Kidney glomerular epithelial cell (primary cell): ENCODE results near the gene TRIM16.
"Not testable (repeated sequence)": the region's sequence is repeated elsewhere in the genome, so short reads cannot be mapped to it uniquely, and the experiment has no call there.

Source experiments
- DNase-seq: peaks from one replicate; lab custom pipeline; 2025; lab: John Stamatoyannopoulos, UW

TRIM16 gene

DNA sequence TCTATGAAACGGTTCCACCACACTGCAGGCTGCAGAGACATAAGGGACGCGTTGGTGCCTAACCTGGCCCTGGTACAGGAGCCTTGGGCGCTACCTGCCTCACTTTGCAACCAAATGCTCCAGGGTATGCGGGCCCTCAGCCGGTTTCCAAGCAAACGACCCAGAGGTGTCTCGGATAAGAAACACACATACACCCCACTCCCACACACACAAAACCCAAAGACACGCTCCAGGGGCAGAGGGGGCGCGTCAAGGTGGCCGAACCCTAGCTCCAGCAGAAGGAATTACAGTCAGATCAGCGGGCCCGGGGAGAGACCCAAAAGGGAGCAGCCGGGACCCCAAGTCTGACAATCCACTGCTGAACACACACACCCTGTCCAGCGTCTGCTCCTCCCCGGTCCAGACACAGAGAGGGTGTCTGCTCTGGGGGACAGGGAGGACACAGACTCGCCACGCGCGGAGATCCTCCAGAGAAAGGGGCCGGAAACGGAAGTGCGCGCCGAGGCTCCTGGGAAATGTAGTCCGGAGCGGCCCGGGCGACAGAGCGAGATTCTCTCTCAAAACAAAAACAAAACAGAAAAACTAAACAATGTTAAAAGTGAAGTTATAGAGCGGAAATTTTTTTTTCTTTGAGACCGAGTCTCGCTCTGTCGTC, at the start of gene TRIM16:
Gene TRIM16 (minus strand): TSS at position 488 of the 655 bp plus-strand sequence. CDS start 32,702 bp downstream, outside the sequence.
- DNase-seq = peak; percentile 24

DNA sequence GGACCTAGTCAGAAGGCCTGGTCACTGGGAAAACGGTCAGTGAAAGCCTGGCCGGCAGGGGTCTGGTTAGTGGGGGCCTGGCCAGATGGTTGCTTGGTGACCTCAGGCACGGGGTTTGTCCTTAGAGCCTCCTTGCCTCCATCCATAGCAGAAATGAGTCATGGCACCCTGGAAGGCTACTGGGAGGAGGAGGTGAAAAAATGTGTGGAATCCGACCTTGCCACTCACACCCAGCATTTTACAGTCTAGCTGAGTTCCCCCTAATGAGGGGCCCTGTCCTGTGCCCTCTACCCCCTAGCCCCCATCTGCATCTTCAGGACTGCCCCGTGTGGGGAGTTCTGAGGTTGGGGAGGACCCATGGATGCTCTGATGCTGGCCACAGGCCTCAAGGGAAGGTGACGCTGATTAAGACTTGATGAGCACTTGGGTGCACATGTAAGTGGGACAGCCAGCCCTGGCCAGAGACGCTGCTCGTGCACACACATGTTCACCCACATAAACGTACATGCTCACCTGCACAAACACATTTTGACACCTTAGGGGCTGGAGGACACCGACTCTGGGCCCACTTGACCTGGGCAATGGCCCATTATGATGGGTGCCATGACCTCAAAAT, 49.2 kb upstream of the TRIM16 start:
- DNase-seq = not testable (repeated sequence)

DNA sequence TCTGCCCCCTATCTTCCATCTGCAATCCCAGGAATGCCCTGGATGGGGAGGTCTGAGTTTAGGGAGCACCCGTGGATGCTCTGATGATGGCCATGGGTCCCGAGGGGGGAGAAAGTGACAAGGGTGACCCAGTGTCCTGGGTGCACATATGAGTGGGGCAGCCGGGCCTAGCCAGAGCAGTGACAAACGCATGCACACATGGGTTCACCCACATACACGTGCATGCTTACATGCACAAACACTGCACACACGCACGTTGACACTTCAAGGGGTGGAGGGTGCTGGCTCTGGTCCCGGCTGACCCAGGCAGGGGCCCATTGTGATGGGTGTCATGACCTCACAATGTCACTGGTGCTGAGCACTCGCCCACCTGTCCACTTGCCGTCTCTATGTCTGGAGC, 47.8 kb upstream of the TRIM16 start, which contains the start of gene TBC1D26:
Gene TBC1D26 (plus strand): TSS at position 384 of the 400 bp plus-strand sequence. CDS start 3,066 bp downstream, outside the sequence.
- not testable (repeated sequence) for DNase-seq

DNA sequence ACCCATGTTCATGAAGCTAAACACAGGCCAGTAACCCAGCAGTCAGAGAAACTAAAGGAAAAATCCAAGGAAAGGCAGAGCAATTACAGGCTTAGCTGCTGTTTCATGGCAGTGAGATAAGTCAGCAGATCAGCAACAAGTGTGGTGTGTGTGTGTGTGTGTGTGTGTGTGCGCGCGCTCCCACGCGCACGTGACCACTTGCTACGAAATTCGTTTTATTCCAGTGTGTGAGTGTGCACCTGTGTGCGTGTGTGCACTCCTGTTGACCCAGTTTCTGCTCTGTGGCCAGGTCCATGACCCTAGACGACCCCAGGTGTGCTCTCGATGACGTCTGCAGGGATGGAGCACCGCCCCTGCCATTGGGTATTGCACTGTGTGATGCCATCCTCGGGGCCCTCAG, 46.4 kb upstream of the TRIM16 start:
- DNase-seq = not testable (repeated sequence)

DNA sequence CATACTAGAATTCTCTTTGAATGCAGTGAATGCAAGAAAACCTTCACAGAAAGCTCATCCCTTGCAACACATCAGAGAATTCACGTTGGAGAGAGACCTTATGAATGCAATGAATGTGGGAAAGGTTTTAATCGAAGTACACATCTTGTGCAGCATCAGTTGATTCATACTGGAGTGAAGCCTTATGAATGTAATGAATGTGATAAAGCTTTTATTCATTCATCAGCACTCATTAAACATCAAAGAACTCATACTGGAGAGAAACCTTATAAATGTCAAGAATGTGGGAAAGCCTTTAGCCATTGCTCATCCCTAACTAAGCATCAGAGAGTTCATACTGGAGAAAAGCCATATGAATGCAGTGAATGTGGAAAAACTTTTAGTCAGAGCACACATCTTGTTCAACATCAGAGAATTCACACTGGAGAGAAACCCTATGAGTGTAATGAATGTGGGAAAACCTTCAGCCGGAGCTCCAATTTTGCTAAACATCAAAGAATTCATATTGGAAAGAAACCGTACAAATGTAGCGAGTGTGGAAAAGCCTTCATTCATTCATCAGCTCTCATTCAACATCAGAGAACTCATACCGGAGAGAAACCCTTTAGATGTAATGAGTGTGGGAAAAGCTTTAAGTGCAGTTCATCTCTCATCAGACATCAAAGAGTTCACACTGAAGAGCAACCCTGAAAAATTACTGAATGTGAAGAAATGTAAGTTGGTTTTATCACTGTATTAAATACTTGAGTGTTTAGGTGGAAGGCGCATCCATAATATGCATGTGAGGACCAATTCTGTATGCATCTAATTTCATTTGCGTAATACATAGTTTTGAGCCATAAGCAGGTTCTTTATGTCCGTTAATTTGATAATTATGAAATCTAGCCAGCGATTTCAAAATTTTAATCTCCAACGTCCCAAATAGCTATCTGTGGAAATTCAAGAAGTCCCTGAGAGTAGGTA, 32.8 kb upstream of the TRIM16 start:
- DNase-seq = not testable (repeated sequence)

DNA sequence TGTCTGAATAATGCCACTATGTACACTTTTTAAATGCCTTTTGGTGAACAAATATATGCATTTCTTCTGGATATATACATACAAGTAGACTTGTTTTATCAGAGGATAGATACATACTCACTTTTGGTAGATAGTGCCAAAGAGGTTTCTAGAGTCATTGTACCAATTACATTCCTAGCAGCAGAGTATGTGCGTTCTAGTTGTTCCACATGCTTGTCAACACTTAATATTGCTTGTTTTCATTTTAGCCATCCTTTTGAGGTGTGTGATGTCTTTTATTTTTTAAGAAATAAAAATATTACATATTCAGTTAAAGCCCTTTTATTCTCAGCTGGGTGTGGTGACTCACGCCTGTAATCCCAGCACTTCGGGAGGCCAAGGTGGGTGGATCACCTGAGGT, 24.8 kb upstream of the TRIM16 start:
- DNase-seq = not testable (repeated sequence)

DNA sequence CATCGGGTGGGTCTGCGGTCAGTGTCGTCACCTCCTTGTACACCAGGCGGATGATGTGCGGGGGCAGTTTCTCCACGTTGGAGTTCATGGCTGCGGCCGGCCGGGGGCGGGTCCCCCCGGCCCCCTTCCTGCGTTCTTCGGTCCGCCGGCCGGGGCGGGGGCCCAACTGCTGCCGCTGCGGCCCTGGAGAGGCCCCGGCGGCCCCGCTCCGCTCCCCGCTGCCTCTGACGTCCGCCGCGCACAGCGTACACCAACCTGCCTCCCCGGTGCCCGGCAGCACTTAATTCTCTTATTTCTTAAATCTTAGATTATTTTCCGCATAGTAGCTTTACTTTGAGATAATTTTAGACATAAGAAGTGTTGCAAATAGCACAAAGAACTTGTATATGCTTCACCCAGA, 20.7 kb upstream of the TRIM16 start:
- not testable (repeated sequence) for DNase-seq

DNA sequence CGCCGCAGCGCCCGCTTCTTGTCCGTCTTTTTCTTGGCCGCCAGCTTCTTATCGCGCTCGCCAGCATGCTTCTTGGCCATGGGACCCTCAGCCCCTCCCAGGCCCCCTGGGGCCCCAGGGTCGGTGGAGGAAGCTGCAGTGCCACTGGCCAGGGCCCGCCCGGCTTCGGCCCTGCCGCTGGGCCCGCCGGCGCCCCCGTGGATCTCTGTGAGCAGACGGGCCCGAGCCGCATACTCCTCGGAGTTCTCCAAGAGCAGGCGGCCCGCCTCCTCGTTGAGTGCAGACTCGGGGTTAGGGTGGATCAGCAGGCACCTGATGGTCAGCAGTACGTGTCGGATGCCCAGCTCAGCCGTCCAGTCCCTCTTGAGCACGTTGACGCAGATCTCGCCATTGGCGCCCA, 20.1 kb upstream of the TRIM16 start:
- DNase-seq = not testable (repeated sequence)

DNA sequence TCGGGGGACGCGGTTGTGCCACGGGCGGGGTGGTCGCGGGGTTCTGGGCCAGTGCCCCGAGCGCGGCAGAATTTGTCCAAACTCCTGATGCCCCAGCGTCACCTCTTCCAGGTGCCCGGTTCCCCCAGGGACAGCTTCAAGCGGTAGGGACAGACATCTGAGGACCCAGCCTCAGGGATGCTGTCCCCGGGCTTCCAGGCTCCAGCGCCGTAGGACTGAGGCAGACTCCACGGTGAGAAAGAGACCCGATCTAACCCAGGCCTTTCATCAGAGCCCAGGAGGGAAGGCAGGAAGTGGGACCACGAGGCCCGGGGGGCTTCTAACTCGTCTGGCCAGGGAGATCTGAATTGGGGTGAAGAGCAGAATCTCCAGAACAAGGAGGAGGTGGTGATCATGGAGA, 15.8 kb upstream of the TRIM16 start:
- DNase-seq = not testable (repeated sequence)

DNA sequence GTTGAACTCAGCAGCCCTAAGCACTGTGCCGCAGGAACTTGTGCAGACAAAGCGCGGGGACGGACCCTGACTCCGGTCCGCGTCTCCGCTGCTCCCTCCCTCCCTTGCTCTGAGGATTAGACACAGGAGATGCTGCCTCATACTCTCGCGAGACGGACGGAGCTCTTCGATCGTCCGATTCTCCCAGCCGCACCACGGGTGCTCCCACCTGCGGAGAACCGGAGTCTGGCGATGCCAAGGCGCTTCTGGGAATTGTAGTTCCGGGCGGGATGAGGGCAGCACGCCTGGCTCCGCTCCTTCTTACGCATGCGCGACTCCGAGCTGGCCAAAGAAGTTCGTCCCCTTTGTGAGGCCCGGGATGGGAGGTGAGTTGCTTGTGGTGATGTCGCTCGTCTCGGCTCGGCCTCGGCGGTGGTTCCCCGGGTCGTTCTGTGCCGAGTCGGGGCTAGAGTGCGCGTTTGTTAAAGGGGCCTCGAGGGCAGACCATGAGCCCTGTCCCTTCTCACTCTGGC, 15.4 kb upstream of the TRIM16 start, which contains the start of gene ZNF286A:
Gene ZNF286A (plus strand): TSS at position 340 of the 512 bp plus-strand sequence. CDS start 578 bp downstream, outside the sequence.
- peak; percentile 97 for DNase-seq

DNA sequence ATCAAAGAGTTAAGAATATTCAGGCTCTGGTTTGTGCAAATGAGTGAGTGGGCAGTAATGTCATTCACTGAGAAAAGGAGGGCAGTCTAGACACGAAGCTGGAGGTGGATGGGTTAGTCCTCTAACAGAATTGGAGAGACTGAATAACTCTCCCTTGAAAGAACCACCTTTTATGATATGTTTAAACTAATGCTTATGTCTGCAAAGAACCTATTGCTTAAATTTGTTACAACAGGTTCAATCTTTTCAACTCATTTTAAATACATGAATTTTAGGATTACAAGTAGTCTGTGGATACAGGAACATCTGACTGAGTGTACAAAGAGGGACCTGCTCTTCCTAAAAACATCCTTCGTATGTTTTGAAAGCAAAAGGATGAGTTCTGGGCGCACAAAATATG, 14.9 kb upstream of the TRIM16 start:
- DNase-seq = not testable (repeated sequence)

DNA sequence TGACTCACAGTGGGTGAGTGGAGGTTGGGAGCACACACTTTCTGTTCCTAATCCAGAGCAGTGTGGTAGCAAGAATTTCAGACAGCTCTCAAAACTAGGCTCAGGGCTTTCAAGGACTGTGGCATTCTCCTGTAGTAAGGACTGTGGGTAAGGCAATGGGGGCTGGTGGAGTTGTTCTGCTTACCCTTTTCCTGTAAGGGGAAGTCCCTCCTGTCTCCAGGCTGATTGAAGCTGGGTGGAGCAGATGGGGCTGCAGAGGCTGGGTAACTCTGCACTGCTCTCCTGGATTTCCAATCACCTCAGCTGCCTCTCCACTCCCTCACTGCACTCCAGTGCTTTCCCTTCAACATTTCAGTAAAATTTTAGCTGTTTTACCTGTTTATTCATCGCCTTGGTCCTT, 3.4 kb upstream of the TRIM16 start:
- DNase-seq = not testable (repeated sequence)

DNA sequence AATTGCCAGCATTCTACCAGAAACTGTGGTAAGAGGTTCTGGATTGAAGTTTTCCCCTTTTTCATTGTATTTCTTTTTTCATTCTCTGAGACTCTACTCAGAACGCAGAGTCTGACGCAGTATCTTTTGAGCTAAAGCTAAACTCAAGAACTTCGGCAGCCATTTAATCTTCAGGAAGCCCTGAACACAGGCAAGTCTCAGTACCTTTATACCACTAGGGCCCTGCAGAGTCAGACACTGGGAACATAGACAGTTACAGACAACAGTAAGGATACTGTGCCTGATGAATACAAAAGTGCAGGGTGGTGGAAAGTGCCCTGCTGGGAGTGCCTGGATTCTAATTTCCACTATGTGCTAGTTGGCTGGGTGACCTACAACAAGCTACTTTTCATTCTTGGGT, 976 bp downstream of the TRIM16 start:
- not testable (repeated sequence) for DNase-seq

DNA sequence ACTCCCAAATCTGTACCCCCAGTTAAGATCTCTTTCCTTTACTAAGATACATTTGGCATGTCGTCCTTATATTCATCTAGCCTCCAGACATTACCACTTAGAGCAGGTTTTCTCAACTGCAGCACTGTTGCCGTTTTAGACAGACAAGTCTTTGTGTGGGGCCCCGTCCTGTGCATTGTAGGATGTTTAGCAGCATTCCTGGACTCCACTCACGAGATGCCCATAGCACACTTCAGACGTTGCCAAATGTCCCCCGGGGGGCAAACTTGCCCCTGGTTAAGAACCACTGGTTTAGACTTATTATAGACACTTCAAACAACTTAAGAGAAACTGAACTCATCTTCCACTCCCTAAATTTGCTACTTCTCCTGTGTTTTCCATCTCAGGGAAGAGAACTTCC, 8.1 kb downstream of the TRIM16 start:
- not testable (repeated sequence) for DNase-seq

DNA sequence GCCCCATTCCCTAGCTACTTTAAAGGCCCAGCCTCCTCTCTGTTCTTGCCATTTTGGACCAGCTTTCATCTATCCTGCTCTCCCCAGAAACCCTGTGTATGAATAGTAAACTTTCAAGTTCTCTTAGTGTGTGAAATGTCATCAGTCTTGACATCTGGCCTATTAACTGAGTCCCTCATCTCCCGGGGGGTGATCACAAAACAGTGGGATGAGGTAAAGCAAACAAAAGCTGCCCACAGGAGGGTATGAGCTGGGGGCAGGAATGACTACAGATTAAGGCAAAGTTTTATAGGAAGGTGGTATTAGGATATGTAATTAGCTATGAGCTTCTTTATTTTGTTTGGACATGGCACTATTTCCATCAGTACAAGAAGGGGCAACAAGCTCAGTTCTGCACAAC, 9.5 kb downstream of the TRIM16 start:
- DNase-seq = not testable (repeated sequence)

DNA sequence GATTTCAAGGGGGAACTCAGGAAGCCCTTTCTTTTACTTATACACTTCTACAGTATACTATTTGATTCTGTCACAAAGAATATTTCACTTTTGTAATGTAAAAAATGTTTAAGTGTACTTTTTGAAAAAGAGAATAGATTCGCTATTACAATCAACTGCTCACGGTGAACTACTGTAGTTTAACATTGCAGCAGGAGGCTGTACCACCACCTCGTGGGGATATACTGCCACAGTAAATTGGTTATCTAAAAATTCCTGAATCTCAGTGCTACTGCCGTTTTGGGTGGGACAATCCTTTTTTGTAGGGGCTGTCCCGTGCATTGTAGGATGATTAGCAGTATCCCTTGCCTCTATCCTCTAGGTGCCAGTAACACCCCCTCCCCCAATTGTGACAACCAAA, 14.6 kb downstream of the TRIM16 start:
- DNase-seq = not testable (repeated sequence)

DNA sequence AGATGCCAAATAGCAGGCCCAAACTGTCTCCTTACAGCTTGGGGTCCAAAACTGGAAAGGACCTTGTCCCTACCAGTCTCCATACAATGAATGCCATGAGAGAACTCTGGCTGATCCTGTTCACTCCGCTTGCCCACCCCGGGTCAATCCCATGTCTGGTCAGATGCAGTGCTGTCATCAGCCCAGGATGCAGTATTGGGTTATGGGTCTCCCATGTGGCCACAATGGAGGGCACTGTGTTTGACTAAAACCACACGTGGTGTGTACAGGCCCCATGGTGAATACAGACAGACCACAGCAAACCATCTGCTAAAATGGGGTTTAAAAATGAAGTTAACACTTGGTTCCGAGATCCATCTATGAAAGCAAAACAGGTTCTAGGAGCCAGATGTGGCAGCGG, 20.4 kb downstream of the TRIM16 start:
- DNase-seq = no peak

DNA sequence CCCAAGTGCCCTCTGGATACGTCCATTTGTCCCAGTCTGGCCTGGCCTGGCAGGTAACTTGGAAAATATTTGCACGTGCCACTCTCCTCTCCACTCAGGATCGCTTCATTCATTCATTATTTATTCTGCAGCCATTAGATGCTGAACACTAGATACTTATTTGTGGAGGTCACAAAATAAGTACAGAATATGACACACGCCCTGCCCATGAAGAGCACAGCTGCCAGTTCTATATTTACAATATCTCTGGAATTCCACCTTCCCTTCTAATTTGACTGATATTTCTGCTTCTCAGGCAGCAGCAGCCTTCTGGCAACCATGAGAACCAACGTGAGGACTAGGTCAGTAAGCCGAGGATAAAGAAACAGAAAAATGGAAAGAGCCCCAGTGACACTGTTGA, 20.9 kb downstream of the TRIM16 start:
- DNase-seq = no peak

DNA sequence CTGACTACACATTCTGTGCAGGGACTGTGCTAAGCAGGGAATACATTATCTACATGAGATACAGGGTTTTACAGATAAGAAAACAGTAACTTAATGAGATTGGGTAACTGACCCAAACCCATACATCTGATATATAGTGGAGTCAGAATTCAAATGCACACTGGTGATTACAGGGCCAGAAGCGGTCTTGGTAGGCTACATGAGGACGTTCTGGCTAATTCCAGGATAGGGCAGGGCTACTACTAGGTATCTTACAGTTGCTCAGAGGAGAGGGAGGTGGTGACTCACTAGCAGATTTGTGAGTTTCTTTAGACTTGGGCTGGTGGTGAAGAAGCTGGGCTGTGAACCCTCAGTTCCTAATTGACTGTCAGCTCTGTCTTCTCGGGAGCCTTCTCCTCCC, 21.4 kb downstream of the TRIM16 start:
- DNase-seq = no peak

DNA sequence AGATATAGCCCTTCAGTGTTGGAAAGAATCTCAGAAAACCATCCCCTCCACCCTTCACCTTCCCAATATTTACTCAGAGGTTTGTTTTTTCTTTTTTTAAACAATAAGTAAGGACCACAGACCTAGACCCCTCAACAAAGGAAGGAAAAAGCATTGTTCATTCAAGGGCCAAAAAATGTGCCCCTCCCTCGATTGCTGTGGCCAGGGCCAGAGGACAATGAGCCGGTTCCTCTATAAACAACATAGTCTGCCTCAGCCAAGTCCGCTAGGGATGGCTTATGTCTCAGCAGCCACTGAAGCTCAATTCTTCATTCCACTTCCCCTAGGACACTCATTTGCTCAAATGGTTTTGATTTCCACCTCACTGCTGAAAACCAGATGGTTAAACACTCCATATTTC, 24.0 kb downstream of the TRIM16 start:
- no peak for DNase-seq

DNA sequence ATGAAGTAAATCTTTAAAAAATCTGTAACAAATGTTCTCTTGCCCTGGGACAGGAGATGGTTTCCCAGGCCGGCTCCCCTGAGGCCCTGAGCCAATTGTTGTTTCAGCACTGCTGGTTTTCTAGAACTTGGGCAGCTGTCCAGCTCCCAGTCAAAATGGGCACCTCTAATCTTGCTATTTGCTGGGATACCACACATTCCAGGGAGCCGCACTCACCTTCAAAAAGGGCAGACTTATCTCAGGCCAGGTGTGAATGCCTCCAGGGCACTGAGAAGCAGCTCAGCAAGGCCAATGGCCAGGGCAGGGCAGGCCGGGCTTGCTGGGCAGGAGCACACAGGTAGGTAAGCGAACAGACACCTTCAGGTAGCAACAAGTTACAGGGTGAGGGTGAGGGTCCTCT, 24.4 kb downstream of the TRIM16 start:
- peak; percentile 69 for DNase-seq

DNA sequence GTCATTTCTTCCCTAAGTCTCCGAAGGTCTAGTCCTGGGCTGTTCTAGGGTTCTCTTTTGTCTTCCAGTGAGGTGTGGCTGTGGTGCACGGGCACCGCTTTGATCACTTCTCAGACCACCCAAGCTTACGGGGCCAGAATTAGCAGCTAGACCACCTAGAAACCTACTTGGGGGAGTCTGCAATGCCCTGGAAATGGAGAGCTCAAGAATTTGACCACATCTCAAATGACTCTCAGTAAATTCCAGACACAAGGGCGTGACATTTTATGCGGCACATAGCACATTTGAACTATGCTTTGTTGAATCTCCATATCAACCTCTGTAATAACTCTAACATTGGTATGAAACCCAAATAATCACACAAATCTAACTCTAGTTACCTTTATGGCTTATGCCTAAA, 24.9 kb downstream of the TRIM16 start:
- no peak for DNase-seq
